ENCODE measurements around the gene KCNH4.

DNA sequence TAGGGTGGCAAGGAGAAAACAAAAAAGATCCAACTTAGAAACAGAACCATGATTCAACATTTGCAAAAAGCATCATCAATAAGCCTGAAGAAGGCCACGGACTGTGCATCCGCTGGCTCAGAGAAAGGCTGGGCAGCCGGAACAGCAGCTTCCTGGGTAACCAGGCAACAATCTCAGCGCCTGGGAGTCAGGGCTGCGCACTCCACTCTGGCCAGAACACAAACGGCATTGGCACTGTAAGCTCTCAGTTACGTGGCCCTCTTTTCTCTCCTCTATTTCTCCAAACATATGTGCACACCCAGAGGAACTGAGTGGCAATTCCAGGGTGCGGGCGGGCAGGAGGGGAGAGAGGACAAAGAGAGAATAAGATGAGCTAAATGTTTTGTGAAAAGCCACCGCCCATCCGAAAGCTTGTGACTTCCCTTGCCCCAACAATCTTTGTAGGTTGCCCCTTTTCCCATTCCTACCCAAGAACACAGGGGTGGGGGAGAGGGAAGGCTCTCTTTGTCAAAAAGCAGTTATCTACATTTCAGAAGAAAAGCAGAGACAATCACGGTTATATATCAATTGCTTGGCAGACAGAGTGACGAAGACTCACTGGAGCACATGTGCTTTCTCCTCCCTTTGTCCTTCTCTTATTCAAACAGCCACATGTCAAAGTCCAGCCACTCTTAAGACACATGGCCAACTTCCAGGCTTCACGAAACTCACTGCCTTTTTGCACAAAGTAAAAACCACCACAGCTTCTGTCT, 19.9 kb upstream of the KCNH4 start:
- TF ChIP-seq, protein P1, sequence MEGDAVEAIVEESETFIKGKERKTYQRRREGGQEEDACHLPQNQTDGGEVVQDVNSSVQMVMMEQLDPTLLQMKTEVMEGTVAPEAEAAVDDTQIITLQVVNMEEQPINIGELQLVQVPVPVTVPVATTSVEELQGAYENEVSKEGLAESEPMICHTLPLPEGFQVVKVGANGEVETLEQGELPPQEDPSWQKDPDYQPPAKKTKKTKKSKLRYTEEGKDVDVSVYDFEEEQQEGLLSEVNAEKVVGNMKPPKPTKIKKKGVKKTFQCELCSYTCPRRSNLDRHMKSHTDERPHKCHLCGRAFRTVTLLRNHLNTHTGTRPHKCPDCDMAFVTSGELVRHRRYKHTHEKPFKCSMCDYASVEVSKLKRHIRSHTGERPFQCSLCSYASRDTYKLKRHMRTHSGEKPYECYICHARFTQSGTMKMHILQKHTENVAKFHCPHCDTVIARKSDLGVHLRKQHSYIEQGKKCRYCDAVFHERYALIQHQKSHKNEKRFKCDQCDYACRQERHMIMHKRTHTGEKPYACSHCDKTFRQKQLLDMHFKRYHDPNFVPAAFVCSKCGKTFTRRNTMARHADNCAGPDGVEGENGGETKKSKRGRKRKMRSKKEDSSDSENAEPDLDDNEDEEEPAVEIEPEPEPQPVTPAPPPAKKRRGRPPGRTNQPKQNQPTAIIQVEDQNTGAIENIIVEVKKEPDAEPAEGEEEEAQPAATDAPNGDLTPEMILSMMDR (IDR thresholded peaks at IDR 0.05): no peak
- no peak for TF ChIP-seq POLR2A (IDR thresholded peaks at IDR 0.05)
- TF ChIP-seq EP300 (IDR thresholded peaks at IDR 0.05): no peak

Data from tibial nerve (tissue), 4 donors.